ENCODE measurements around the gene PELI2.

GRCh38 chr14:56138928-56139327, 20.7 kb downstream of the PELI2 start:
- TF ChIP-seq CTCF (IDR thresholded peaks at IDR 0.05; ENCODE audit: poor library complexity): no peak
- TF ChIP-seq EZH2phosphoT487 (IDR thresholded peaks at IDR 0.05; ENCODE audit: low read depth, severe bottlenecking, unreplicated experiment): no peak
- TF ChIP-seq EZH2 (IDR thresholded peaks at IDR 0.05; ENCODE audit: borderline replicate concordance): no peak

Data from hepatocyte (in vitro differentiated cells).